Neuronal stem cell (in vitro differentiated cells): ENCODE measurements around the gene TALDO1.

Experiments used
- DNase-seq: peaks from one replicate; pipeline ENCODE4 v3.0.0-alpha.2; 2013; ENCODE audit warnings: low spot score
- H2AFZ ChIP-seq: one replicate; pipeline ENCODE4 v1.6.1; 2013; ENCODE audit warnings: mild to moderate bottlenecking, low read length, inconsistent platforms
- H2AK5ac ChIP-seq: 2 replicates; pipeline ENCODE4 v1.6.1; 2013; ENCODE audit warnings: low read depth, mild to moderate bottlenecking, inconsistent platforms, low read length, moderate library complexity, mixed read lengths
- H2BK120ac ChIP-seq: 2 replicates; pipeline ENCODE4 v1.6.1; 2013; ENCODE audit warnings: low read depth, mild to moderate bottlenecking, inconsistent platforms, low read length, moderate library complexity, mixed read lengths
- H2BK12ac ChIP-seq: one replicate; pipeline ENCODE4 v1.6.1; 2013; ENCODE audit warnings: low read length, inconsistent platforms
- H2BK15ac ChIP-seq: 2 replicates; pipeline ENCODE4 v1.6.1; 2013; ENCODE audit warnings: mild to moderate bottlenecking, low read length, inconsistent platforms, mixed read lengths
- H2BK5ac ChIP-seq: one replicate; pipeline ENCODE4 v1.6.1; 2013; ENCODE audit warnings: inconsistent platforms, mild to moderate bottlenecking, low read length, moderate library complexity
- H3K14ac ChIP-seq: one replicate; pipeline ENCODE4 v1.6.1; 2013; ENCODE audit warnings: low read length, inconsistent platforms
- H3K18ac ChIP-seq: 2 replicates; pipeline ENCODE4 v1.6.1; 2013; ENCODE audit warnings: low read length, inconsistent platforms
- H3K23ac ChIP-seq: 2 replicates; pipeline ENCODE4 v1.6.1; 2013; ENCODE audit warnings: low read depth, mild to moderate bottlenecking, mixed read lengths, low read length, inconsistent platforms; ENCODE audit not compliant: poor library complexity
- H3K27ac ChIP-seq: replicated peaks from 3 replicates; pipeline ENCODE4 v1.5.1; 2013; ENCODE audit warnings: low read length, inconsistent platforms
- H3K27me3 ChIP-seq, 3 experiments: 2 replicates each; pipeline ENCODE4 v1.6.1; 2013; ENCODE audit warnings: low read length in 3 of 3, mild to moderate bottlenecking in 2 of 3, inconsistent platforms in 1 of 3, low read depth in 1 of 3, mixed read lengths in 1 of 3, moderate library complexity in 1 of 3; ENCODE audit not compliant: control insufficient read depth in 3 of 3, insufficient read depth in 3 of 3
- H3K36me3 ChIP-seq, 2 donors: replicated peaks in 1 of 2; 2 replicates each; pipeline ENCODE4 v1.6.1; 2013; ENCODE audit warnings: low read length in 2 of 2; ENCODE audit not compliant: control insufficient read depth in 2 of 2, insufficient read depth in 2 of 2
- H3K4ac ChIP-seq: 2 replicates; pipeline ENCODE4 v1.6.1; 2013; ENCODE audit warnings: inconsistent platforms, mild to moderate bottlenecking, low read length, moderate library complexity
- H3K4me1 ChIP-seq, 2 donors: 1 replicate in 1 of 2; 2 replicates in 1 of 2; pipeline ENCODE4 v1.6.1; 2013; ENCODE audit warnings: low read length in 2 of 2, low read depth in 1 of 2; ENCODE audit not compliant: control insufficient read depth in 2 of 2, insufficient read depth in 1 of 2
- H3K4me2 ChIP-seq: one replicate; pipeline ENCODE4 v1.6.1; 2013; ENCODE audit warnings: mild to moderate bottlenecking, low read length, inconsistent platforms; ENCODE audit not compliant: insufficient read depth, poor library complexity, severe bottlenecking
- H3K4me3 ChIP-seq, 2 donors: 2 replicates each; pipeline ENCODE4 v1.5.1; 2013; ENCODE audit warnings: low read length in 2 of 2, mild to moderate bottlenecking in 2 of 2, inconsistent platforms in 1 of 2, moderate library complexity in 1 of 2
- H3K79me1 ChIP-seq: one replicate; pipeline ENCODE4 v1.6.1; 2013; ENCODE audit warnings: low read depth, mild to moderate bottlenecking, inconsistent platforms, low read length, moderate library complexity
- H3K9ac ChIP-seq: one replicate; pipeline ENCODE4 v1.6.1; 2013; ENCODE audit warnings: mild to moderate bottlenecking, low read depth, low read length, inconsistent platforms; ENCODE audit not compliant: poor library complexity
- H3K9me3 ChIP-seq, 2 donors: replicated peaks in 1 of 2; 2 replicates each; pipeline versions ENCODE3 to v1.6.1; 2013; ENCODE audit warnings: low read length in 2 of 2, mild to moderate bottlenecking in 2 of 2, inconsistent platforms in 1 of 2, low read depth in 1 of 2, mixed read lengths in 1 of 2, moderate library complexity in 1 of 2; ENCODE audit not compliant: control insufficient read depth in 2 of 2, insufficient read depth in 1 of 2
- H4K8ac ChIP-seq: one replicate; pipeline ENCODE4 v1.6.1; 2013; ENCODE audit warnings: low read depth, mild to moderate bottlenecking, inconsistent platforms, low read length, moderate library complexity
- H4K91ac ChIP-seq: one replicate; pipeline ENCODE4 v1.6.1; 2013; ENCODE audit warnings: low read length, low read depth, mild to moderate bottlenecking, inconsistent platforms; ENCODE audit not compliant: poor library complexity
- WGBS, 2 donors: extraction: QIAGEN DNeasy Blood & Tissue Kit; methylation state at CpG; one replicate each; pipeline ENCODE4 v1.1.7; 2013; ENCODE audit warnings: missing lambda C conversion rate in 2 of 2, mixed read lengths in 1 of 2; ENCODE audit not compliant: insufficient read length in 2 of 2, insufficient replicate concordance in 1 of 2; ENCODE audit errors: extremely low coverage in 2 of 2; 5-methylcytosine and 5-hydroxymethylcytosine counted together

TALDO1 gene

GRCh38 chr11:798093-798713 is 50.9 kb downstream of the TALDO1 start, which contains the start of gene SLC25A22:
Gene SLC25A22 (minus strand): TSS chr11:798281. CDS start chr11:795006, 3,275 bp downstream.
- H2AFZ ChIP-seq, result peak within 1 kb of the TSS; percentile 88
- H4K8ac ChIP-seq, result peak within 1 kb of the TSS; percentile 3
- peak within 1 kb of the TSS; percentile 84 for H3K4ac ChIP-seq
- H2BK15ac ChIP-seq, result peak within 1 kb of the TSS; percentile 87
- no CpG with 5 or more reads among the region's 69 CpGs for WGBS, 2 donors
- H2AK5ac ChIP-seq, result peak within 1 kb of the TSS; percentile 89
- peak within 1 kb of the TSS; percentile 99 to 100 for H3K4me3 ChIP-seq
- H3K18ac ChIP-seq, result peak within 1 kb of the TSS; percentile 100
- peak within 1 kb of the TSS; percentile 97 for H3K9ac ChIP-seq
- peak within 1 kb of the TSS; percentile 92 for H3K4me2 ChIP-seq
- peaks cover 28% of the 10 kb centered on the region for H3K79me1 ChIP-seq
- peak within 1 kb of the TSS; percentile 99 for H3K23ac ChIP-seq
- H2BK12ac ChIP-seq, result no peak within 1 kb of the TSS
- DNase-seq, result peak; percentile 83
- H3K4me1 ChIP-seq, result peaks cover 10 to 15% of the 10 kb centered on the region in 2 donors
- H3K27me3 ChIP-seq, result no peaks in the 10 kb centered on the region
- H4K91ac ChIP-seq, result no peak within 1 kb of the TSS
- H3K9me3 ChIP-seq, result no peaks in the 10 kb centered on the region
- peak within 1 kb of the TSS; percentile 99 for H2BK5ac ChIP-seq
- H3K36me3 ChIP-seq, result peaks cover 37 to 61% of the 10 kb centered on the region in 2 donors
- peak within 1 kb of the TSS; percentile 81 for H2BK120ac ChIP-seq
- H3K27ac ChIP-seq, result peak within 1 kb of the TSS; percentile 86
- peak within 1 kb of the TSS; percentile 100 for H3K14ac ChIP-seq

- no peak for DNase-seq
- H3K9me3 ChIP-seq, result no peaks in the 10 kb centered on the region
- H2BK12ac ChIP-seq, result no peak overlapping the region
- H2AK5ac ChIP-seq, result no peak overlapping the region
- no peak overlapping the region for H3K14ac ChIP-seq
- WGBS, 2 donors, result no CpG with 5 or more reads among the region's 32 CpGs
- peaks cover 21 to 28% of the 10 kb centered on the region in 2 donors for H3K4me1 ChIP-seq
- peaks cover 28% of the 10 kb centered on the region for H3K79me1 ChIP-seq
- no peak overlapping the region for H3K23ac ChIP-seq
- H4K91ac ChIP-seq, result no peak overlapping the region
- H2BK120ac ChIP-seq, result no peak overlapping the region
- H2BK5ac ChIP-seq, result peak overlapping the region; percentile 82
- no peak overlapping the region for H3K4me3 ChIP-seq
- no peak overlapping the region for H3K4ac ChIP-seq
- peak overlapping the region; percentile 65 for H4K8ac ChIP-seq
- no peak overlapping the region for H3K27ac ChIP-seq
- H2BK15ac ChIP-seq, result no peak overlapping the region
- no peaks in the 10 kb centered on the region for H3K27me3 ChIP-seq
- no peak overlapping the region for H3K4me2 ChIP-seq
- H3K18ac ChIP-seq, result no peak overlapping the region
- H3K36me3 ChIP-seq, result peaks cover 24 to 51% of the 10 kb centered on the region in 2 donors
- H3K9ac ChIP-seq, result no peak overlapping the region
- H2AFZ ChIP-seq, result no peak overlapping the region
Measured at GRCh38 chr11:799641-800316, 52.5 kb downstream of the TALDO1 start.

GRCh38 chr11:800473-800872 is 53.2 kb downstream of the TALDO1 start:
- Histone ChIP-seq H2AFZ (no peak overlapping the region), H2BK5ac (no peak overlapping the region)

DNA sequence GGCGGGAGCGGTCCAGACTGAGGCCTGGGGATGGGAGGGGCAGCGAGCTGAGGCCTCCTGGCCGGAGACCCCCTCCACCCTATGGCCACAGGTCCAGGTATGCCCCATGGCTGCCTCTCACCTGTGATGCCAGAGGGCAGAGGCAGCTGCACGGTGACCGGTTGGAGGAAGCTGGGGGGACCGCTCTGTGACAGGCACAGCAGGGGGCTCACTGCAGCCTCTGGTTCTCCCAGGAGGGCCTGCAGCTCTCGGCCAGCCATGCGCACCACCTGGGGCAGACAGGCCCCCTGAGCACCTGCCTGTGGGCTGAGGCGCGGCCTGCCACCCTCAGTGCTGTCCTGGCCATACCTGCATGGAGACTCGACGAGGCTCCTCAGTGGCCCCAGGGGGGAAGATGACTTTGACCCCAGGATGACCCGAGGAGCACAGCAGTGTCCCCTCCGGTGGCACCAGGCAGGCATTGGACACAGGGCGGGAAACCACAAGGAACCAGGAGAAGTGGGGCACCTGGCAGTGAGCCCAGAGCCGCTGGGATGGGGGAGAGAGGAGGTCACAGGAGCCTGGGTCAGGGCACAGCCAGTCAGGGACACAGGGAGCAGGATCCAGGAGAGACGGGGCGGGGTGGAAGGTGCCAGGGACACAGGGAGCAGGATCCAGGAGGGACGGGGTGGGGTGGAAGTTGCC is 54.0 kb downstream of the TALDO1 start:
- no peak overlapping the region for H2AK5ac ChIP-seq
- peaks cover 23 to 50% of the 10 kb centered on the region in 2 donors for H3K36me3 ChIP-seq
- no peak overlapping the region for H3K23ac ChIP-seq
- no peak overlapping the region for H3K18ac ChIP-seq
- no peak overlapping the region for H2AFZ ChIP-seq
- H3K79me1 ChIP-seq, result peaks cover 22% of the 10 kb centered on the region
- no peak overlapping the region for H2BK15ac ChIP-seq
- no peak overlapping the region for H4K8ac ChIP-seq
- DNase-seq, result no peak
- no peak overlapping the region for H2BK5ac ChIP-seq
- H3K4ac ChIP-seq, result no peak overlapping the region
- no peak overlapping the region for H2BK120ac ChIP-seq
- H3K4me3 ChIP-seq, result no peak overlapping the region
- H3K4me2 ChIP-seq, result no peak overlapping the region
- WGBS, 2 donors, result no CpG with 5 or more reads among the region's 20 CpGs
- H3K9me3 ChIP-seq, result no peaks in the 10 kb centered on the region
- H4K91ac ChIP-seq, result no peak overlapping the region
- H2BK12ac ChIP-seq, result no peak overlapping the region
- no peaks in the 10 kb centered on the region for H3K27me3 ChIP-seq
- H3K4me1 ChIP-seq, result peaks cover 20 to 25% of the 10 kb centered on the region in 2 donors
- H3K14ac ChIP-seq, result no peak overlapping the region
- H3K27ac ChIP-seq, result no peak overlapping the region
- no peak overlapping the region for H3K9ac ChIP-seq

More at GRCh38 chr11:800473-800872, 53.2 kb downstream of the TALDO1 start:
- no peak for DNase-seq
- H3K4ac ChIP-seq, result no peak overlapping the region
- peaks cover 24% of the 10 kb centered on the region for H3K79me1 ChIP-seq
- no peak overlapping the region for H3K14ac ChIP-seq
- no peak overlapping the region for H4K91ac ChIP-seq
- H2BK15ac ChIP-seq, result no peak overlapping the region
- no peak overlapping the region for H4K8ac ChIP-seq
- H3K4me1 ChIP-seq, result peaks cover 21 to 31% of the 10 kb centered on the region in 2 donors
- no peak overlapping the region for H3K23ac ChIP-seq
- no peak overlapping the region for H3K18ac ChIP-seq
- no CpG with 5 or more reads among the region's 30 CpGs for WGBS, 2 donors
- no peak overlapping the region for H2AK5ac ChIP-seq
- H2BK120ac ChIP-seq, result no peak overlapping the region
- no peak overlapping the region for H3K27ac ChIP-seq
- peak overlapping the region; percentile 70 for H3K9ac ChIP-seq
- no peak overlapping the region for H2BK12ac ChIP-seq
- peaks cover 23 to 50% of the 10 kb centered on the region in 2 donors for H3K36me3 ChIP-seq
- no peaks in the 10 kb centered on the region for H3K27me3 ChIP-seq
- no peak overlapping the region for H3K4me3 ChIP-seq
- no peaks in the 10 kb centered on the region for H3K9me3 ChIP-seq
- H3K4me2 ChIP-seq, result no peak overlapping the region
